Stromal cell of bone marrow (primary cell): ENCODE data around the gene FSTL4.
A peak's percentile ranks its signal among the peaks of the same experiment; 100 is the strongest.
"Not testable (repeated sequence)": the region's sequence is repeated elsewhere in the genome, so short reads cannot be mapped to it uniquely, and the experiment has no call there.

Experiments
- DNase-seq: peaks from one replicate; pipeline ENCODE4 v3.0.0-alpha.2; 2012; ENCODE audit warnings: low read depth

FSTL4 gene

GRCh38 chr5:133454442-133454841 is 157.9 kb downstream of the FSTL4 start:
- DNase-seq = no peak

- no peak for DNase-seq
Observed at GRCh38 chr5:133453831-133454230, 158.5 kb downstream of the FSTL4 start.

- DNase-seq = no peak
Observed at GRCh38 chr5:133453084-133453780, 159.1 kb downstream of the FSTL4 start.

GRCh38 chr5:133451926-133452325 is 160.4 kb downstream of the FSTL4 start:
- DNase-seq = no peak

GRCh38 chr5:133450286-133450685 is 162.1 kb downstream of the FSTL4 start:
- DNase-seq = no peak

- DNase-seq = no peak
Observed at GRCh38 chr5:133449181-133449580, 163.2 kb downstream of the FSTL4 start.

- DNase-seq = no peak
Observed at GRCh38 chr5:133446440-133446839, 165.9 kb downstream of the FSTL4 start.

- no peak for DNase-seq
Observed at GRCh38 chr5:133445744-133446143, 166.6 kb downstream of the FSTL4 start.

GRCh38 chr5:133445204-133445603 is 167.1 kb downstream of the FSTL4 start:
- not testable (repeated sequence) for DNase-seq

- no peak for DNase-seq
Observed at GRCh38 chr5:133444711-133445110, 167.6 kb downstream of the FSTL4 start.

- DNase-seq = no peak
Observed at GRCh38 chr5:133441166-133441815, 171.1 kb downstream of the FSTL4 start.

- DNase-seq = peak; percentile 17
Observed at GRCh38 chr5:133440467-133441115, 171.8 kb downstream of the FSTL4 start.

GRCh38 chr5:133439859-133440258 is 172.5 kb downstream of the FSTL4 start:
- DNase-seq = no peak

- DNase-seq = no peak
Observed at GRCh38 chr5:133438487-133438886, 173.9 kb downstream of the FSTL4 start.

- no peak for DNase-seq
Observed at GRCh38 chr5:133434336-133434735, 178.0 kb downstream of the FSTL4 start.

- DNase-seq = no peak
Observed at GRCh38 chr5:133433641-133434040, 178.7 kb downstream of the FSTL4 start.

- no peak for DNase-seq
Observed at GRCh38 chr5:133432956-133433532, 179.3 kb downstream of the FSTL4 start.

GRCh38 chr5:133431326-133431865 is 180.9 kb downstream of the FSTL4 start:
- no peak for DNase-seq

GRCh38 chr5:133430095-133430494 is 182.2 kb downstream of the FSTL4 start:
- DNase-seq = no peak

- no peak for DNase-seq
Observed at GRCh38 chr5:133429046-133429445, 183.3 kb downstream of the FSTL4 start.

GRCh38 chr5:133428072-133428660 is 184.2 kb downstream of the FSTL4 start:
- DNase-seq = no peak

- no peak for DNase-seq
Observed at GRCh38 chr5:133427121-133427777, 185.1 kb downstream of the FSTL4 start.
